ENCODE measurements around the gene C14orf180.

Gene C14orf180

GRCh38 chr14:104579507-104579906, at the start of gene C14orf180:
C14orf180 (plus strand) TSS chr14:104579764; CDS start chr14:104586431, 6,667 bp downstream.
- H3K4me3 Mint-ChIP-seq = no peak within 1 kb of the TSS
- no peak for DNase-seq
- no peaks in the 10 kb centered on the region for H3K36me3 Mint-ChIP-seq (ENCODE audit: low read depth)
- no peak within 1 kb of the TSS for H3K27ac Mint-ChIP-seq
- H3K9me3 Mint-ChIP-seq = no peaks in the 10 kb centered on the region
- H3K27me3 Mint-ChIP-seq = no peaks in the 10 kb centered on the region
- H3K4me1 Mint-ChIP-seq (ENCODE audit: low read depth) = no peaks in the 10 kb centered on the region

DNA sequence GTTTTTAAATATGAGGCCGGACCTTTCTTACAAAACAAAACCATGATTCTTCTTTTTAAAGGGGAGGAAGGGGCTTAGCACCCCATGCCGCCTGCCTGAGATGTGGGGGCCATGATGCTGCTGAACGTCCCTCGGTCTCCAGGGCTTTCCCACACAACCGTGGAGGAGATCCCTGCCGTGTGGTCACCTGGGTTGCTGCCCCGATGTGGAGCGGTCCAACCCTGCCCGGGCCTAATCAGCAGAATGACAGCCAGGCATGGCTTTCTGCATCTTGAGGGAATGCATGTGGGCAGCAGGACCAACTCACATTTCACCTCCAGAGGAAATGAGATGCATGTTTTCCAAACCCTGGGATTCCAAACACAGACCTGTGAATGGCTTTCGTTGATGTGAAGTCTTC, 48.9 kb upstream of the C14orf180 start:
- peaks cover 20% of the 10 kb centered on the region for H3K27me3 Mint-ChIP-seq
- H3K27ac Mint-ChIP-seq = no peak overlapping the region
- peaks cover 4% of the 10 kb centered on the region for H3K4me1 Mint-ChIP-seq (ENCODE audit: low read depth)
- H3K9me3 Mint-ChIP-seq = peaks cover 29% of the 10 kb centered on the region
- H3K4me3 Mint-ChIP-seq = no peak overlapping the region
- H3K36me3 Mint-ChIP-seq (ENCODE audit: low read depth) = no peaks in the 10 kb centered on the region
- no peak for DNase-seq

GRCh38 chr14:104531421-104532190, 48.0 kb upstream of the C14orf180 start:
- Mint-ChIP-seq H3K27me3 (peaks cover 24% of the 10 kb centered on the region), H3K36me3 (ENCODE audit: low read depth) (no peaks in the 10 kb centered on the region), H3K27ac (no peak overlapping the region), H3K4me1 (ENCODE audit: low read depth) (peaks cover 4% of the 10 kb centered on the region), H3K4me3 (no peak overlapping the region), H3K9me3 (peaks cover 29% of the 10 kb centered on the region)
- DNase-seq = no peak

DNA sequence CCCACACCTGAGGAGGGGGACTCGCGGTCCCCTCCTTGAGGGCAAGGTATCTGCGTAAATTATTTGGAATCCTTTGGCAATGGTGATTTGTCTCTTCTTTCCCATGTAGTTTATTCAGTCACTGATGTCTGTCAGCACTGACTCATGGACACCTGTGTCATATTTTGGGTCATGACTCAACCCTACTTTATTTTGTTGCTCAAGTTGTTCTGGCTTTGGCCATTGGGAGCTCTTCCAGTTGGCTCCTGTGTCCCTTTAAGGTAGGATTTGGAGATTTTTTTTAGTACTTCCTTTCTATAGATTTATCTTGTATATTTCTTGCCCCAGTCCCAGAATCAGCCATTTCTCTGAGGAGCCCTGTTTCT, 47.4 kb upstream of the C14orf180 start:
- peaks cover 23% of the 10 kb centered on the region for H3K9me3 Mint-ChIP-seq
- peaks cover 4% of the 10 kb centered on the region for H3K4me1 Mint-ChIP-seq (ENCODE audit: low read depth)
- peaks cover 26% of the 10 kb centered on the region for H3K27me3 Mint-ChIP-seq
- no peak overlapping the region for H3K4me3 Mint-ChIP-seq
- no peaks in the 10 kb centered on the region for H3K36me3 Mint-ChIP-seq (ENCODE audit: low read depth)
- H3K27ac Mint-ChIP-seq = no peak overlapping the region
- DNase-seq = no peak

- no peak overlapping the region for H3K4me3 Mint-ChIP-seq
- H3K36me3 Mint-ChIP-seq (ENCODE audit: low read depth) = no peaks in the 10 kb centered on the region
- H3K4me1 Mint-ChIP-seq (ENCODE audit: low read depth) = peaks cover 2% of the 10 kb centered on the region
- peaks cover 26% of the 10 kb centered on the region for H3K27me3 Mint-ChIP-seq
- DNase-seq = no peak
- no peak overlapping the region for H3K27ac Mint-ChIP-seq
- peaks cover 10% of the 10 kb centered on the region for H3K9me3 Mint-ChIP-seq
Measured at GRCh38 chr14:104534036-104534435, 45.5 kb upstream of the C14orf180 start.

- DNase-seq = no peak
- no peaks in the 10 kb centered on the region for H3K36me3 Mint-ChIP-seq (ENCODE audit: low read depth)
- peaks cover 2% of the 10 kb centered on the region for H3K4me1 Mint-ChIP-seq (ENCODE audit: low read depth)
- no peak overlapping the region for H3K27ac Mint-ChIP-seq
- peaks cover 15% of the 10 kb centered on the region for H3K27me3 Mint-ChIP-seq
- H3K9me3 Mint-ChIP-seq = peaks cover 10% of the 10 kb centered on the region
- H3K4me3 Mint-ChIP-seq = no peak overlapping the region
Measured at GRCh38 chr14:104536942-104537612, 42.5 kb upstream of the C14orf180 start.

DNA sequence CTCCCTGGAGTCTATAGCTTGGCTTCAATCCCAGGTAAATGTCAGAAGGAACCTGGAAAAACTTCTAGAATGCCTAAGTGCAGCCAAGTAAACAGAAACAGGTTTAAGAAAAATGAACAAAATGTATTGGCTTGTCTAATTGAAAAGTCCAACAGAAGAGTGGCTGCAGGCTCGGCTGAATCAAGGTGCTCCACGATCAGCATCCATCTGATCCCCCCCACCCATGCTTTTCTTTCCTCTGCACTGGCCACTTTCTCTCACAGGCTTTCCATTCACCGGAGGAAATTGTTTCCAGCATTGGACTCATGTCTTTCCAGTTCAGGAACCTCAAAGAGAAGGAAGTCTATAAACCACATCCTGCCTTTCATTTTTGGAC, 42.0 kb upstream of the C14orf180 start:
- H3K27ac Mint-ChIP-seq = no peak overlapping the region
- H3K4me1 Mint-ChIP-seq (ENCODE audit: low read depth) = peaks cover 2% of the 10 kb centered on the region
- no peak for DNase-seq
- H3K27me3 Mint-ChIP-seq = peaks cover 11% of the 10 kb centered on the region
- H3K9me3 Mint-ChIP-seq = peaks cover 10% of the 10 kb centered on the region
- no peaks in the 10 kb centered on the region for H3K36me3 Mint-ChIP-seq (ENCODE audit: low read depth)
- no peak overlapping the region for H3K4me3 Mint-ChIP-seq

DNA sequence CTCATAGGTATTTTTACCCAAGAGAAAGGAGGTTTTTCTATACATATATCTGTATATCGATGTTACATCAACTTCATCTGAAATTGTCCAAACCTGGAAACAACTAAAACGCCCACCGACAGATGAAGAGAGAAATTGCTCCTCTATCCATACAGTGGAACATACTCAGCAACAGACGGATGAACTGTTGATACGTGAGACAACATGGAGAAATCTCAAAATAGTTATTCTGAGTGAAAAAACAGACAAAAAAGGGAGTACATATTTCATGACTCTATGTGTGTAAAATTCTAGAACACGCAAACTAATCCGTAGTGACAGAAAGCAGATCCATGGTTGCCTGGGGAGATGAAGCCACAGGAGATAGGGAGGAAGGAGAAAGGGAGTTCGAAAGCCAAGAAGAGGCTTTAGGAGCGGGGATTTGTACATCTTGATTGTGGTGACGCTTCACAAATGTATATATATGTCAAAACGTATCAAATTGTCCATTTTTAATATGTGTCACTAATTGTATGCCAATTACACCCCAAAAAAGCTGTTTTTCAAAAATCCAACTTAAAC, 37.6 kb upstream of the C14orf180 start:
- no peak overlapping the region for H3K27ac Mint-ChIP-seq
- no peaks in the 10 kb centered on the region for H3K9me3 Mint-ChIP-seq
- H3K36me3 Mint-ChIP-seq (ENCODE audit: low read depth) = no peaks in the 10 kb centered on the region
- no peak overlapping the region for H3K4me3 Mint-ChIP-seq
- peaks cover 18% of the 10 kb centered on the region for H3K27me3 Mint-ChIP-seq
- DNase-seq = no peak
- peaks cover 2% of the 10 kb centered on the region for H3K4me1 Mint-ChIP-seq (ENCODE audit: low read depth)

DNA sequence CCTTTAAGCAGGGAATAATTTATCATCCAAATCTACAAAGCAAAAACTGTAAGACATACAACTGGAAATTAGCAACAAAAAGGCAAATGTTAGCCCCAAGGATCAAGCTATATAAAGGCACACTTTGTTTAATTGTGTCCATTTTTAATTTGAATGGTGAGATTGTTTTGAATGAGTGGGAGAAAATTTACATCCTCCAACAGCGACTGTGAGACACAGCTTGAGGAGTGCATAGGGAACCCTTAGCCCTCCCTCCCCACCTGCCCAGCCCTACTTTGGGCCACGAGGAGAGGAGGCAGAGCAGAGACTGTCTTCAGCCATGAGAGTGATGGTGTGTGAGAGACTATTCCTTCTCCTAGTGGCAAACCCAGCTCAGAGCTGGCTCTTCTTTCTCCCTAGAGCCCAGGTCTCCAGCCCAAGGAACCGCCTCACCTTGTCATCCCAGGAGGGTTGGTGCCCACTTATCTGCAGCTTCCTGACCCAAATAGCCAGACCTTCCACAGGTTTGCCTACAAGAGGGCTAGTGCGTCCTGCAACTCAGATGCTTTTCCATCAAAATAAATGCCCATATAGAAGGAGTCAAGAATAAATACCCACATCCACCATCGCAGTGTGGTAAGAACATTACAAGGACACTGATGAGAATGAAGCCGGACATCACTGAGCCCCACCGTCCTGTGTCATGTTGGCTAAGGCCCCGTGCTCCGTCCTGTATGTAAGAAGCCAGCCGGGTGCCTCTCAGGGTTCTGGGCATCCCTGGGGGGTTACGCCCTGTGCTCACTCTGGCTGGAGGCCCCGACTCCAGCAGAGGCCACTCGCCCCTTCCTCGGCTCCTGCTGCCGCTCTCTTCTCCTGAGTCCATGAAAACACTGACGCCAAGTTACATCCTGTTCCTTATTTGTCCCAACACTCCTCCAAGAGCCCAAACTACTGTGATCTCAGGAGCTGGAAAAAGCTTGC, 36.4 kb upstream of the C14orf180 start:
- no peaks in the 10 kb centered on the region for H3K36me3 Mint-ChIP-seq (ENCODE audit: low read depth)
- H3K27me3 Mint-ChIP-seq = peaks cover 21% of the 10 kb centered on the region
- no peak for DNase-seq
- H3K9me3 Mint-ChIP-seq = no peaks in the 10 kb centered on the region
- no peak overlapping the region for H3K4me3 Mint-ChIP-seq
- H3K4me1 Mint-ChIP-seq (ENCODE audit: low read depth) = no peaks in the 10 kb centered on the region
- H3K27ac Mint-ChIP-seq = no peak overlapping the region

GRCh38 chr14:104544362-104544961, 35.1 kb upstream of the C14orf180 start:
- no peaks in the 10 kb centered on the region for H3K9me3 Mint-ChIP-seq
- no peak overlapping the region for H3K27ac Mint-ChIP-seq
- H3K27me3 Mint-ChIP-seq = peaks cover 25% of the 10 kb centered on the region
- no peaks in the 10 kb centered on the region for H3K4me1 Mint-ChIP-seq (ENCODE audit: low read depth)
- H3K36me3 Mint-ChIP-seq (ENCODE audit: low read depth) = no peaks in the 10 kb centered on the region
- H3K4me3 Mint-ChIP-seq = no peak overlapping the region
- no peak for DNase-seq

DNA sequence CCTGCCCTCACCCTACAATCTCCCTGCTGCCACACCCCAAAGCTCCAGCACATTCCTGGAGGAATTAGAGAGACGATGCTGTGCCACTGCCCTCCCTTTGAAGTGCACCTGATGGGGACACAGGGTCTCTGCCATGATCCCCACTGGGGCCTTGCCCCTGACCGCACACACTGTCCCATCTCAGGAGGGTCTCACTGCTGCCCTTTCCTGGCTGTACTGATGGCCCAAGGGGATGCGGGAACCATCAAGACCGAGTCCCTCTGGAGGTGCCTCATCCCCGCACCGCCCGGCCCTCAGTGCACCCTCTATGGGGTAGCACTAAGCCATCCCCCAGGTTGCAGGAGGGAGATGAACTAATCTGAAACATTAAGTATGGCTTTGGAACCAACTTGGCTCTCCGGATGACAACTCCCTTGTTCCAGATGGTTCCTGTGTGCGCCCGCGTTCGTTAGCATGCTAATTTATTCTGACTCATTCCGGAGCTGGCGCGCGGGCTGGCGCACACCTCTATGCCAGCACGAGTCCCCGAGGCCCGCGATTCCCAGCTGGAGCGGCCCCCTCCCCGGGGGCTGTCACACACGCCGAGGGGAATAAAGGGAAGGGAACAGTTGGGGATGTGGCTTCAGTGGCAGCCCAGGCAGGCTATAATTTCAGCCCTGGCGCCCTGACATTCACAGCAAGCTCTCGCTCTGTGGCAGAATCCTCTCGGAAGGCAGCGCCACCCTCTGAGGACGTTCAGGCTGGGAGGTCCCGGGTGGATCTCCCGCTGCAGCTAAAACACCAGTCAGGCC, 34.2 kb upstream of the C14orf180 start:
- Mint-ChIP-seq H3K36me3 (ENCODE audit: low read depth) (no peaks in the 10 kb centered on the region), H3K27me3 (peaks cover 29% of the 10 kb centered on the region), H3K9me3 (no peaks in the 10 kb centered on the region), H3K4me3 (no peak overlapping the region), H3K27ac (no peak overlapping the region), H3K4me1 (ENCODE audit: low read depth) (no peaks in the 10 kb centered on the region)
- no peak for DNase-seq

DNA sequence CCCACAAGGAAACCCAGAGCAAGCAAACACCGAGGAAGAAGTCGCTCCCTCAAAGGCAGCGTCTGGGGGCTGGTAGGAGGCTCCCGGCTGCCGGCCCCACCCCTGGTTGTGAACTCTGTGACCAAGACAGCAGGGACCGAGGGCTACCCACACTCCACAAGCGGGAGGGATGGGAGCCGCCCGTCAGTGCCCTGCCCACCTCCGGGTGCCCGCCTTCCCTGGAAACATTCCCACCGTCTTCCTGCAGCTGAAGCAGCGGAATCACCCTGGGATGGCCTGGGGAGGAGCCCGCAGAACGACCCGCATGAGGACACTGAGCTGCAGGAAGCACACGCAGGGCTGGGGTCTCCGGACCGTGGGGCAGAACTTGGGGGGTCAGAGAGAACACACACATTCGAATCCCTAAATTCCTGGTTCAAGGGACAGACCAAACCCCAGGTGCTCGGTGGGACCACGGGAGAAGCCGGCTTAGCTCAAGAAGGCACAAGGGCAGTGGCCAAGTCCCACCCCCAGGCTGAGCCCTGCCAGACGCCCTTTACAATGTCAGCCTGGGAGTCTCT, 33.5 kb upstream of the C14orf180 start:
- Mint-ChIP-seq H3K4me1 (ENCODE audit: low read depth) (no peaks in the 10 kb centered on the region), H3K36me3 (ENCODE audit: low read depth) (no peaks in the 10 kb centered on the region), H3K4me3 (no peak overlapping the region), H3K27ac (no peak overlapping the region), H3K9me3 (no peaks in the 10 kb centered on the region), H3K27me3 (peaks cover 33% of the 10 kb centered on the region)
- no peak for DNase-seq

- DNase-seq = no peak
- Mint-ChIP-seq H3K9me3 (no peaks in the 10 kb centered on the region), H3K27me3 (peaks cover 33% of the 10 kb centered on the region), H3K36me3 (ENCODE audit: low read depth) (no peaks in the 10 kb centered on the region), H3K4me1 (ENCODE audit: low read depth) (no peaks in the 10 kb centered on the region), H3K27ac (no peak overlapping the region), H3K4me3 (no peak overlapping the region)
Measured at GRCh38 chr14:104546591-104547309, 32.8 kb upstream of the C14orf180 start.

Data from activated T-cell treated with anti-CD3 and anti-CD28 coated beads, Interleukin-2, amount 50 U/mL, for 24 hours (primary cell).